Nephron (organoid): Measurements from ENCODE around the gene ANXA4.
A peak's percentile ranks its signal among the peaks of the same experiment; 100 is the strongest.

Source experiments
- H3K27ac Mint-ChIP-seq, 3 experiments: 2 replicates each; pipeline ENCODE4 v1.8.0; 2020; ENCODE audit warnings: mixed read lengths in 3 of 3, mild to moderate bottlenecking in 2 of 3, moderate library complexity in 1 of 3
- H3K27me3 Mint-ChIP-seq: 2 replicates; pipeline ENCODE4 v1.8.0; 2021; ENCODE audit warnings: low read depth, mild to moderate bottlenecking, moderate library complexity, mixed read lengths
- H3K36me3 Mint-ChIP-seq: 2 replicates; pipeline ENCODE4 v1.8.0; 2020; ENCODE audit warnings: low read depth, mixed read lengths
- H3K4me1 Mint-ChIP-seq: 2 replicates; pipeline ENCODE4 v1.8.0; 2020; ENCODE audit warnings: mixed read lengths
- H3K4me3 Mint-ChIP-seq, 3 experiments: 2 replicates each; pipeline ENCODE4 v1.8.0; 2020; ENCODE audit warnings: mild to moderate bottlenecking in 3 of 3, mixed read lengths in 3 of 3, moderate library complexity in 2 of 3
- H3K9me3 Mint-ChIP-seq: 2 replicates; pipeline ENCODE4 v1.8.0; 2020; ENCODE audit warnings: mixed read lengths
- CTCF ChIP-seq, 3 experiments: fragments of 200-600 bp; sonication (generic); IDR thresholded peaks; one replicate each; pipeline ENCODE4 v1.5.0; 2021; ENCODE audit warnings: antibody characterized with exemption in 3 of 3; ENCODE audit not compliant: unreplicated experiment in 3 of 3

ANXA4 gene

GRCh38 chr2:69848186-69848790 is 106.4 kb downstream of the ANXA4 start:
- Mint-ChIP-seq H3K27me3 (no peaks in the 10 kb centered on the region), H3K4me3 (no peak overlapping the region), H3K9me3 (no peaks in the 10 kb centered on the region), H3K36me3 (peaks cover 47% of the 10 kb centered on the region), H3K27ac (peak overlapping the region in 1 of 3 experiments; percentile 42), H3K4me1 (no peaks in the 10 kb centered on the region)
- TF ChIP-seq CTCF (IDR thresholded peaks at IDR 0.05; ENCODE audit: unreplicated experiment in 3 of 3): no peak

- Mint-ChIP-seq H3K4me3 (no peak overlapping the region), H3K36me3 (peaks cover 4% of the 10 kb centered on the region), H3K27me3 (no peaks in the 10 kb centered on the region), H3K9me3 (no peaks in the 10 kb centered on the region), H3K4me1 (no peaks in the 10 kb centered on the region), H3K27ac (no peak overlapping the region)
- no peak for TF ChIP-seq CTCF (IDR thresholded peaks at IDR 0.05; ENCODE audit: unreplicated experiment in 3 of 3)
Observed at GRCh38 chr2:69858261-69858660, 116.3 kb downstream of the ANXA4 start.

GRCh38 chr2:69863298-69863697 is 121.4 kb downstream of the ANXA4 start:
- no peak overlapping the region for H3K4me3 Mint-ChIP-seq
- no peak for TF ChIP-seq CTCF (IDR thresholded peaks at IDR 0.05; ENCODE audit: unreplicated experiment in 3 of 3)
- no peaks in the 10 kb centered on the region for H3K27me3 Mint-ChIP-seq
- H3K4me1 Mint-ChIP-seq: no peaks in the 10 kb centered on the region
- peaks cover 27% of the 10 kb centered on the region for H3K36me3 Mint-ChIP-seq
- peak overlapping the region in 1 of 3 experiments; percentile 58 for H3K27ac Mint-ChIP-seq
- no peaks in the 10 kb centered on the region for H3K9me3 Mint-ChIP-seq
